Astrocyte of the hippocampus (primary cell): ENCODE results near the gene SIDT2.
A peak's percentile ranks its signal among the peaks of the same experiment; 100 is the strongest.
"Not testable (repeated sequence)": the region's sequence is repeated elsewhere in the genome, so short reads cannot be mapped to it uniquely, and the experiment has no call there.

Experiments used
- DNase-seq: peaks from one replicate; pipeline ENCODE4 v3.0.0; 2011; ENCODE audit warnings: low read depth, low spot score

SIDT2 gene

DNA sequence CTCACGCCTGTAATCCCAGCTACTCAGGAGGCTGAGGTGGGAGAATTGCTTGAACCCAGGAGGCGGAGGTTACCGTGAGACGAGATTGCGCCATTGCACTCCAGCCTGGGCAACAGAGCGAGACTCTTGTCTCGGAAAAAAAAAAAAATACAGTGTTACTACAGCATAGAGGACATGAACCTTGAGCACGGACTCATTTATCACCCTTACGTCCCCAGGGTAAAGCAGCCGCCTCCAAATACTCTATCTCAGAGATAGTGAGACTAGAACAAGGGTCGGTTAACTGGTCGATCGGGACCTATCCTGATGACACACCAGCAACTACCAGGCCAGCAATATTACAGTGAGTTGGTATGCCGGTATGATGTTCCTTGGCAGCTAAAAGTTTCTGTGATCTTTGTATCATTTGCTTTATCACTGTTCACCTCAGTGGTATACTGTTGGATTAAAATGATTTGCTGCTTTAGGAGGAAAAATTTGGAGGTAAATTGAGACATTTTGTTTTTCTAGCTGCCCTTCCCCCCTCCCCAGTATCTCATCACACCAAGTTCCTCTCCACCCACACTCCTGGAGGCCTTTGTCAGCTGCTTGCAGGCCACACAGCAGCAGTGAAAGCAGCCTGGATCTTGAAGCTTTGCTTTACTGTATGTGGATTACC, 7.0 kb upstream of the SIDT2 start:
- DNase-seq, result peak; percentile 26

DNA sequence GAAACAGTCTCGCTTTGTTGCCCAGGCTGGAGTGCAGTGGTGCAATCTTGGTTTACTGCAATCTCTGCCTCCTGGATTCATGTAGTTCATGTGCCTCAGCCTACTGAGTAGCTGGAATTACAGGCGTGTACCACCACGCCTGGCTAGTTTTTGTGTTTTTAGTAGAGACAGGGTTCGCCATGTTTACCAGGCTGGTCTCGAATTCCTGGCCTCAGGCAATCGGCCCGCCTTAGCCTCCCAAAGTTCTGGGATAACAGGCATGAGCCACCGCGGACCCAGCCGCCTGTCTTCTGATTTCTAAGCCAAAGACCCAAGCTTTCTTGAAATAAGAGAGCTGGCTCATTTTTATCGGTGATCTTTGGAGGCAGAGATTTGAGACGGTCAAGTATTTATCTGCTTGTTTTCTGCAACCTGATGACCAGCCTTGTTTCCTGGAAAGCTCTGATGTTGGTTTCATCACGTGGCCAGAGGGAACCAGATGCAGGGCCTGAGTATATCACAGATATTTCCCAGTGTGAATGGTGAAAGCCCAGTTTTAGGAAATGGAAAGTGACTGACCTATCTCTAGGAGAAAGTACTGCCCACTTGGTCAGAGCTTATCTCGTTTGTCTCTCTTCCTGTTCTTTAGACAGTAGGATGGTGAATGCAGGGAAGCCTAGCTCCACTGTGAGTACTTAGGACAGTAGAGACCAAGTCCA, 5.7 kb upstream of the SIDT2 start:
- no peak for DNase-seq

DNA sequence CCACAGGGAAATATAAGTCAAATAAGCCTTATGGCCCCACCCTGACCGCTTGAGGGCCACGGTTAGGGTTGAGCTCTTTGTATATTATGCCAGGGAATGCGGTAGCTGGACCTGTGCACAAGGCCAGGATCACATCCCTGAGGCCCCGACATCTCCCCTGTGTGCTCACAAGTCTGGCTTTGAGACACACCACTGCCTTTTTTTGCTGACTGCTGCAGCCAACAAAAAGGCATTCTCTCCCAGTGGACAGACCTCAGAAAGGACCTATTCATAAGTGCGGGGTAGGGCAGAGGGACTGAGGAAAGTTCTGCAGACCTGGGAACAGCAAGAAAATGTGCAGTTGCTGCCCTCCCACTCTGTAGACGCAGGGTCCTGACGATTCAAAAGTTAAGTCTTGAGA, 3.4 kb upstream of the SIDT2 start:
- no peak for DNase-seq

DNA sequence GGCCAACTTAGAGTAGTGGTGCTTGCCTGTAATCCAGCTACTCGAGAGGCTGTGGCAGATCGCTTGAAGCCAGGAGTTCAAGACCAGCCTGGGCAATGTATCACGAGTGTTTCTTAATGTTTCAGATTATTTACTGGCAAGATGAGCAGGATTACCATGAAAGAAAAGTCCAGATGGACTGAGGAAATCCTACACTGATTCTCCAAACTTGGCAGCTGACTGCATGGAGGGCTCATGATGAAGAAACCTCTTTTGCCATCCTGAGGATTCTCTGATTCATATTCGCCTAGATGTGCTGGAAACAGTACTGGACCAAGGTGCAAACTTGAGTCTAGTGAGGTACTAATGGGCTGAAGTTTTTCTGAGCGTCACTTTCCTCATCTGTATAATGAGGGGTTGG, 2.8 kb upstream of the SIDT2 start:
- no peak for DNase-seq

DNA sequence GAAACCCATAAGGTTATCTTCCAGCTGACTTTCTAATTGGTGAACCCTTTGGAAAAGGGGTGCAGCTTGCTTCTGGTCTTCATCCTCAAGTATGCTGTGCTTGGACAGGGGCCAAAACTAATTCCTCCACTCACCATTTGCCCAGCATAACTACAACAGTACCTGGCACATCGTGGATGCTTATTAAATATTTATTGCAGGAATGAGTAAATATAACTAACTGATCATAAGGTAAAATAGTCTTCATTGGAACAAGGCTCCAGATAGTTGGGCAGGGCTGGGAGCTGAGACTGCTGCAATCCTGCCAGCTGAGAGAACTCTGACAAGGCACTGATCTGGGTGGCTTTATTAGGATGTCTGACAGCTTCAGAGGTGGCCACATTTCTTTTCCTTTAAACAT, 2.4 kb upstream of the SIDT2 start:
- DNase-seq, result no peak

DNA sequence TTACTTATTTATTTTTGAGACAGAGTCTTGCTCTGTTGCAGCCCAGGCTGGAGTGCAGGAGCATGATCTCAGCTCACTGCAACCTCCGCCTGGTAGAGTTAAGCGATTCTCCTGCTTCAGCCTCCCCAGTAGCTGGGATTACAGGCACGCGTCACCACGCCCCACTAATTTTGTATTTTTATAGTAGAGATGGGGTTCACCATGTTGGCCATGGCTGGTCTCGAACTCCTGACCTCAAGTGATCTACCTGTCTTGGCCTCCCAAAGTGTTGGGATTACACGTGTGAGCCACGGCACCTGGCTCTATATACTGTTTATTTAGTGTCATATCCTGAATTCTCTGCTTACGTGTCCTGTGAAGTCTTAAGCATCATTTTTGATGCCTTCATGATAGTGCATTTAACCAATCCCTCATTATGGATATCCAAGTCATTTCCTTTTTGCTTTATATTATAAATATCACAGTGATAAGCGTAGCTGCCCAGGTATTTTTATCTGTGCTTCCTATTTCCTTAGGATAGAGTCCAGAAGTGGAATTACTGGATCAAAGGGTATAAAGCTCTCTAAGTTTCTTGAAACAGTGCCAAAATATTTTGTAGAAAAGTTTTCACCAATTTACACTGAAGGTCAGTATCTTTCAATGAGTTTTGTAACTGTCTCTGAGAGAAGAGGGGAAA, 871 bp upstream of the SIDT2 start:
- no peak for DNase-seq

DNA sequence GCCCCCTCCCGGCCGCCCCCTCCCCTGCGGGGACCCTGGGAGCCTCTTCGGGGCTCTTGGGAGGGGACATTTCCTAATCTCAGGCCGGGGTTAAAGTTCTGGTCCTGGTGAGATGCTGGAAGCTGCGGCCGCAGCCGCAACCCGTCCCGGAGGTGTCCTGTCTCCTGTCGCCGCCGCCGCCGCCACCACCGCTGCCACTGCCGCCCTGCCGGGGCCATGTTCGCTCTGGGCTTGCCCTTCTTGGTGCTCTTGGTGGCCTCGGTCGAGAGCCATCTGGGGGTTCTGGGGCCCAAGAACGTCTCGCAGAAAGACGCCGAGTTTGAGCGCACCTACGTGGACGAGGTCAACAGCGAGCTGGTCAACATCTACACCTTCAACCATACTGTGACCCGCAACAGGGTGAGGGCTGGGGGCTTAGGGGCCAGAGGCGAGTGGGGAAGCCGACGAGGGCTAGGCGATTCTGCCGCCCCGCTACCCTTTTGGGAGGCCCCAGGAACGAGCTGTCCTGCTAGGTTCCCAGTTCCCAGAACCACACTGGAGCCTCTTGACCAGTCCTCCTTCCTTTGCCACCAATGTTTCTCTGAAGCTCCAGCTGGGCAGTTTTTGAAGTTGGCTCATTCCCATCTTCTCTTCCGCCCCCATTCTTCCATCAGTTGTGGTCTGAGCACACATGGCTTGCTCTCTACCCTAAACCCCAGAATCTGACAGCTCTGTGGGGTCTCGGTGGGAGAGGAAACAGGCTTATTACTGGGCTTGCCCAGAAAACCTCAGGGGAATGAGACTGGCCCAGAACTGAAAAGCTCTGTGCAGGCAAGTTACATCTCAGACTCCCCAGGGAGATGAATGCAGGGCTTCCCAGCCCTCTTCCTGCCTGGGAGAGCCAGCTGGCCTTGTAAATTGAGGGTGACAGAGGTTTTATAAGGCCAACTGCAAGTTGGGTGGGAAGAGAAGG, 781 bp downstream of the SIDT2 start:
- peak; percentile 50 for DNase-seq

DNA sequence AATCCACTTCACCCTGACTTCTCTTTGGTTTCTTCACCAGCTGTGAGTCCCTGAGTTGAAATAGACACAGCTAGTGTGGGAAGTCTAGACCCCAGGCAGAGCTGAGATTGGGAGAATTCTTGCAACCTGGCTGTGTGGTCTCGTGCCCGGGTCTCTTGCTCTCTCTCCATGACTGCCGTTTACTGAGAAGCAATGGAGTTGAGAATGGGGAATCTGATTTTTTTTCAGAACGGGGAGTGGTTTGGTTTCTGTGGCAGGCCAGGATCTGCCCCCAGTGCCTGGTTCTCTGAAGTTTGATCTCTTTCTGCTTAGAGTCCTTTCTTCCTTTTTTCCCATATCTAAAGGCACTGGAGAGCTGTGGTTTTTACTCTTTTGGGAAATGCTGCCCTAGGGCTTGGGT, 1.5 kb downstream of the SIDT2 start:
- peak; percentile 48 for DNase-seq

DNA sequence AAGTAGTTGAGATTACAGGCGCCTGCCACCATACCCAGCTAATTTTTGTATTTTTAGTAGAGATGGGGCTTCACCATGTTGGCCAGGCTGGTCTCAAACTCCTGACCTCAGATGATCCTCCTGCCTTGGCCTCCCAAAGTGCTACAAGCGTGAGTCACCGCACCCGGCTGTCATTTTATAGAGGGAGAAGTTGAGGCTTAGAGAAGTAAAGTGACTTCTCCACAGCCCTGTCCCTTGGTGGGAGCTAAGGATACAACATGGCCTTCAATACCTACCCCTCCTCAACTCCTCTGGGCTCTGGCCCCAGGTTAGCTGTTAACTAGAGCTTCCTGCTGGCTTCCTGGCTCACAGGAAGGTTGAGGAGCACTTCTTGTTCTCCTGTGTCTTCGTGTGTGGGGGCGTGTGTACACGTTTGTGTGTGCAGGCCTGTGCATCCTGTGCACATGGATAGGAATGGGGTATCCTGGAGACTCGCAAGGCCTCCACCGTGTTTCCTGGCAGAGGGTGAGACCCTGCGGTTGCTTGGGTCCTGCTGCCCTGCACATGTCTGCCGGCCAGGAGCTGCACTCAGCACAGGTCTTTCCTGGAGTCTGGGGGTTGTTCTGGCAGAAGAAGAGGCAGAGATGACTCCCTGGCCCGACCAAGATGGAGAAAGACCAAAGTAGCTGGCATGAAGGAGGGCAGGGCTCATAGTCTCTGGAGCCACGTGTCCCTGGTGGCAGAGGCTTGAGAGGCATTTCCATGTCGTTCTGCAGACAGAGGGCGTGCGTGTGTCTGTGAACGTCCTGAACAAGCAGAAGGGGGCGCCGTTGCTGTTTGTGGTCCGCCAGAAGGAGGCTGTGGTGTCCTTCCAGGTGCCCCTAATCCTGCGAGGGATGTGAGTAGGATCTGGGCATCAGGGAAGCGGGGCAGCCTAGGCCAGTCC, 2.4 kb downstream of the SIDT2 start:
- peak; percentile 67 for DNase-seq

DNA sequence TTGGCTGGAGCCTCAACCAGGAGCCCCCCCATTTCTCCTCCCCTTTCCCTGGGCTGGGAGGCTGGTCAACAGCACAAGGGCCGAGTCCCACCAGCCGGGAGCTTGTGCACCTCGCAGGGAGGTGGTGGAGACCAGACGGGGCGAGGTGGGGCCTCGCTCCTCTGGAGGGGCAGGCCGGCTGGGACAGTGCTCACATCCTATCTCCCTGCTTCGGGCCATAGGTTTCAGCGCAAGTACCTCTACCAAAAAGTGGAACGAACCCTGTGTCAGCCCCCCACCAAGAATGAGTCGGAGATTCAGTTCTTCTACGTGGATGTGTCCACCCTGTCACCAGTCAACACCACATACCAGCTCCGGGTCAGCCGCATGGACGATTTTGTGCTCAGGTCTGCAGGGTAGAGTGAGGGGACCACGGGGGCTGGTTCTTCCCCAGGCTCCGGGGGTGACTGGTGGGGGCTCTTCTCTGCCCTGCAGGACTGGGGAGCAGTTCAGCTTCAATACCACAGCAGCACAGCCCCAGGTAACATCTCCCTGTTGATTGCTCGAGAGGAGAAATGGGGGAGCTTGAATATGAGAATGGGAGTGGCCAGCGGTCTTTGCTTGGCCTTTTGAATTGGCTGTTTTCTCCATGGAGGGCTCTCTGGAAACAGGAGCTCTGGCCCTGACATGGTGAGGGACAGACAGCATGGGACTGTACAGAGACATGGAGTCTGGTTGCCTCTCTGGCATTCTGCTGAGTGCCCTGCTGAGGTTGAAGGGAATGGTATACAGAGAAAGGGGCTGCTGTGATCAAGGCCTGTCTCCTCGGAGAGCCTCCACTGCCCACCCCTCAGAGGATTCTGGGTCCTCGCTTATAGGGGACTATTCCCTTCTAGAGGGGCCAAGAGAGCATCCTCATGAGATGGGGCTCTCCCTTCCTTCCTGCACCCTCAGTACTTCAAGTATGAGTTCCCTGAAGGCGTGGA, 3.3 kb downstream of the SIDT2 start:
- no peak for DNase-seq

DNA sequence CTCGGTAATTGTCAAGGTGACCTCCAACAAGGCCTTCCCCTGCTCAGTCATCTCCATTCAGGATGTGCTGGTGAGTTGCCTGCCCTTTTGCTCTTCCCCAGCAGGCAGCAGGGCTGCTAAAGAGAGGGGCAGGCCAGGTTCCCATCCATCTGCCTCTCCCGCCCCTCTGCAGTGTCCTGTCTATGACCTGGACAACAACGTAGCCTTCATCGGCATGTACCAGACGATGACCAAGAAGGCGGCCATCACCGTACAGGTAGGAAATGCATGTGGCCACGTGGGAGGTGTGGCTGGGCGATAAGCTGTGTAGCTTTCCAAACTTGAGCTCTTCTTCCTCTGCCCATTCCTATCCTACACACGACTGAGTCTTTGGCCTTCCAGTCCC, 4.0 kb downstream of the SIDT2 start:
- no peak for DNase-seq

DNA sequence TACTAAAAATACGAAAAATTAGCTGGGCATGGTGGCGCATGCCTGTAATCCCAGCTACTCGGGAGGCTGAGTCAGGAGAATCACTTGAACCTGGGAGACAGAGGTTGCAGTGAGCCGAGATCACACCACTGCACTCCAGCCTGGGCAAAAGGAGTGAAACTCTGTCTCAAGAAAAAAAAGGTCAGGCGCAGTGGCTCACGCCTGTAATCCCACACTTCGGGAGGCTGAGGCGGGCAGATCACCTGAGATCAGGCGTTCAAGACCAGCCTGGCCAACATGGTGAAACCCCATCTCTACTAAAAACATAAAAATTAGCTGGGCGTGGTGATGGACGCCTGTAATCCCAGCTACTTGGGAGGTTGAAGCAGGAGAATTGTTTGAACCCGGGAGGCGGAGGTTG, 4.6 kb downstream of the SIDT2 start:
- DNase-seq, result not testable (repeated sequence)

DNA sequence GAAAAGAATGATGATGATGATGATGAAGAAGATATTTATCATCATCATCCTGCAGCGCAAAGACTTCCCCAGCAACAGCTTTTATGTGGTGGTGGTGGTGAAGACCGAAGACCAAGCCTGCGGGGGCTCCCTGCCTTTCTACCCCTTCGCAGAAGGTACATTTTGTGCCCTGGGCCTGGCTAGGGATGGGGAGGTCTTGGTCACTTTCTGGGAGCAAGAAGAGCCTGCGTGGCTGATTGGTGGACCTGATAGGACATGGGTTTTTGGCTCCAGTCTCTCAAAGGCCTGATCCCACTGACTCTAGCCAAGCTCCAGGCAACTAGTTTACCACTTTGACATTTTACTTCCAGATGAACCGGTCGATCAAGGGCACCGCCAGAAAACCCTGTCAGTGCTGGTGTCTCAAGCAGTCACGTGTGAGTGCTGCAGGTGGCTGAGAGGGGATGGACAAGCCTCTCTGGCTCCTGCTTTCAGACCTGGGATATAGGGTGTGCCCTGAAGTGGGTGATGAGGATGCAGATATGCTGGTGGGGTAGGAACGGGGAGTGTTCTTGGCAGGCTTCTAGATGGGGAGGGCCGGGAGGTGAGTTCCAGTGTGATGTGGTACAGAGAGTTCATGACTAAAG, 5.3 kb downstream of the SIDT2 start:
- no peak for DNase-seq

DNA sequence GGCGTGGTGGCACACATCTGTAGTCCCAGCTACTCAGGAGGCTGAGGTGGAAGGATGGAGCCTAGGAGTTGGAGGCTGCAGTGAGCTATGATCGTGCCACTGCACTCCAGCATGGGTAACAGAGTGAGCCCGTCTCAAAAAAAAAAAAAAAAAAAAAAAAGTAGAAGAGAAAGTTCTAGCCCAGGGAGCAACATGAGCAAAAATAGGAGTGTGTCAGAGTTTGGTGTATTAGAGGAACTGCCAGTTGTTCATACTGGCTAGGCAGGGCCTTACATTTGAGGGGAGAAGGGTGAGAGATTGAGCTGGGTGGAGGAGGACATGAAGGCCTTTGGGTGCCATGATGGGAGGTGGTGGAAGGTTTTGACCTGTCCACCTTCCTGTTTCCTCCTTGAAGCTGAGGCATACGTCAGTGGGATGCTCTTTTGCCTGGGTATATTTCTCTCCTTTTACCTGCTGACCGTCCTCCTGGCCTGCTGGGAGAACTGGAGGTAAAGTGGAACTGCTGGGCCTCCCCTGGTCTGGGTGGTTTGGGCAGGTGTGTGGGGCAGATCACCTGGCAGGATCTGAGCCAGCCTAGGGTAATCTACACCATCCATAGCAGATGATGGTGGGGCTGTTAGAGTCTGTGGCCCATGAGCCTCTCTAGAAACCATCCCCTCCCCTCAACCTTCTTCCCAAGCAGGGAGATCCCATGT, 7.3 kb downstream of the SIDT2 start:
- DNase-seq, result no peak

DNA sequence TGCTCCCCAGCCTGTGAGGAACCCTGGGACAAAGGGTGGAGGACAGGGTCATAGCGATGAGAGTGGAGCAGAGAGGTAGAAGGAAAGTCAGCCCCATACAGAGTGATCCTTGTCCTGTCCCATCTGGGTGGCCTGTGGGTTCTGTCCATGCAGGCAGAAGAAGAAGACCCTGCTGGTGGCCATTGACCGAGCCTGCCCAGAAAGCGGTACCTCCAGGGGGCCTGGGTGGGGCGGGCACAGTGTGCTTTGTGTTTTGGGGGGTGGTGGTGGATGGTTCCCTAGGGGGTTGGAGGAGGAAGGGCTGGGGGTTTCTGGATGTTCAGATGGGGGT, 7.9 kb downstream of the SIDT2 start:
- DNase-seq, result no peak

DNA sequence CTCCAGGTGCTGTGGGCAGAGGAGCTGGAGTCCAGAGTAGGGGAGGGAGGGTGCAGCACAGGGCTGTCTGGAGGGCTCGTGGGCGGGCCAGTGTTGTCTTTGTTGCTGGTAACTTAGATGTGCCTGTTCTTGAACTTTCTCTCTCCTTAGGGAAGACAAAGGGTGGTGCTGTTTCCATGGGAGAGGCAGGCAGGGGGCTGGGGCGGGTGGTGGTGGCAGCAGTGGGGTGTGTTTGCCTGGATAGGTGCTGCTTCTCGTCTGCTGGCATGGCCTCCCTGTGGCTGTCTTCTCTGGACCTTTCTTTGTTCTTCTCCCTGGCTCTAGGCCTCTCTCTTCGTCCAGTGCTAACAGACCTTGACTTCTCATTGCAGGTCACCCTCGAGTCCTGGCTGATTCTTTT, 8.5 kb downstream of the SIDT2 start:
- DNase-seq, result no peak

DNA sequence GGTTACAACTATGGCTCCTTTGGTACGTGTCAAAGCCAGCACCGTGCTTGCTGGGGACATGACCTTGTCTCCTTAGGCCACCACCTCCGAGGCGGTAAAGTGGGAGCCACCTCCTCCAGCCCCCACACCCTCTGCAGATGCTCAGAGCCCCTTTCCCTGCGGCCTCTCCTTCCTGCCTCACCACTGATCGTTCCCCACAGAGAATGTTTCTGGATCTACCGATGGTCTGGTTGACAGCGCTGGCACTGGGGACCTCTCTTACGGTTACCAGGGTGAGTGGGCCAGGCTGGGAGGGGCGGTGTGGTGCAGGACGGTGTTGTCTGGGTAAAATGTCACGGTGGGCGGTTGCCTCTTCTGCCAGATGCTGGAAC, 8.9 kb downstream of the SIDT2 start:
- DNase-seq, result no peak

DNA sequence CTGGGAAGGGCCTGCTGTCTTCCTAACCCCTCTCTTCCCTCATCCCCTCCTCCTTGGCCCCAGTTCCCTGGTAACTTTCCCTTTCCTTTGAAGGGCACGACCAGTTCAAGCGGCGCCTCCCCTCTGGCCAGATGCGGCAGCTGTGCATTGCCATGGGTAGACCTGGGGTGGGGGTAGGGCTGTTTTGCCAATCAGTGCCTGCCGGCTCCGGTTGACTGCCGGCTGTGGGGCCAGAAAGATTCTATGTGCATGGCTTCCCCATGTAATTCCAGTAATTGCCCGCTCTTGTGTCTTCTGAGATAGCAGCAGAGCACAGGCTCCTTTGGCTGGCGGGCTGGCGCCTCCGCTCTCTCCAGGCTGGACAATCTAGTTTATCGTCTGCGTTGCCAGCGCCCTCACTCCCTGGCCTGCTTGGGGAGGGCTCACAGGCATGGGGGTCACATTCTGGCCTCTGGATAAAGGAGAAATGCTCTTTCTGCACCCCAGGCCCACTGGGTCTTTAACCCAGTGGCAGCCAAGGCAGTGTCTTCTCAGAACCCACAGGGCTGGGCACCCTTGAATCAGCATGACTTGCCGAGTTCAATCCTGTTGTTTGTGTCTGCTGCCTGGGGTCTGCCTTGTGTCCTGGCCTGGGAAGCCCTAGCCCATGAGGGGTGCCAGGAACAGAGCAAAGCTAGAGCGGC, 9.4 kb downstream of the SIDT2 start:
- no peak for DNase-seq
